Body of pancreas (tissue), 4 donors: ENCODE measurements around the gene THPO. TPM values are rescaled to one million over a fixed set of nuclear protein-coding genes. Genes with fewer than 3 reads are reported as not detected.

Experiments used
- ATAC-seq: fragments of 150-250 bp; one replicate; pipeline ENCODE4 v1.9.1; 2016
- DNase-seq, 4 donors: peaks; one replicate each; pipeline ENCODE4 v3.0.0-alpha.2; 2019
- H3K27ac ChIP-seq, 4 donors: fragments of 200-600 bp; sonication (generic); 1 replicate in 3 of 4; 2 replicates in 1 of 4; pipeline versions ENCODE4 v1.5.1 to v1.6.1; 2016 to 2019; ENCODE audit warnings: mild to moderate bottlenecking in 1 of 4, mixed read lengths in 1 of 4, moderate library complexity in 1 of 4
- H3K27me3 ChIP-seq, 2 donors: fragments of 200-600 bp; sonication (generic); one replicate each; pipeline ENCODE4 v1.6.0; 2016; ENCODE audit warnings: mild to moderate bottlenecking in 1 of 2
- H3K36me3 ChIP-seq, 2 donors: fragments of 200-600 bp; sonication (generic); replicated peaks in 1 of 2; 2 replicates each; pipeline ENCODE4 v1.5.1; 2016; ENCODE audit warnings: low read depth in 2 of 2; ENCODE audit not compliant: insufficient read depth in 1 of 2
- H3K4me1 ChIP-seq: fragments of 200-600 bp; sonication (generic); one replicate; pipeline ENCODE4 v1.6.0; 2016
- H3K4me3 ChIP-seq, 2 donors: fragments of 200-600 bp; sonication (generic); 1 replicate in 1 of 2; 2 replicates in 1 of 2; pipeline ENCODE4 v1.5.1; 2016 to 2019
- H3K9me3 ChIP-seq, 3 donors: fragments of 200-600 bp; sonication (generic); 1 replicate in 2 of 3; 2 replicates in 1 of 3; pipeline ENCODE4 v1.5.1; 2016
- POLR2A ChIP-seq, 3 donors: fragments of 450-650 bp; IDR thresholded peaks; one replicate each; pipeline ENCODE4 v1.6.1; 2016; ENCODE audit warnings: antibody characterized with exemption in 3 of 3, mild to moderate bottlenecking in 2 of 3
- WGBS, 2 donors: methylation state at CpG; one replicate each; pipeline ENCODE4 v1.1.5; 2017; 5-methylcytosine and 5-hydroxymethylcytosine counted together
- intact Hi-C: fragments of 100-400 bp; cut with DNase I; formaldehyde crosslinking; loops from one replicate; pipeline ENCODE4 v1.15.1; 2023
- total RNA-seq, 2 donors: library from RNA; depleted of rRNA; stranded (reverse); fragments of >200 nt; gene quantifications; one replicate each; pipeline ENCODE4 v1.1.0, GENCODE V29; 2016
- TF ChIP-seq, protein P1 (sequence below), 7 experiments: fragments of 450-650 bp in 4 of 7; fragments of 200-600 bp in 3 of 7; sonication (generic) in 3 of 7; IDR thresholded peaks; one replicate each; pipeline ENCODE4 v1.5.1; 2016 to 2019; ENCODE audit warnings: antibody characterized with exemption in 7 of 7

The THPO gene
- total RNA-seq, 2 donors from 2014 or later: not detected

- peaks cover 15 to 41% of the 10 kb centered on the region in 2 donors for H3K36me3 ChIP-seq
- ATAC-seq: no peak
Observed at GRCh38 chr3:184334470-184335158, 43.4 kb downstream of the THPO start.

DNA sequence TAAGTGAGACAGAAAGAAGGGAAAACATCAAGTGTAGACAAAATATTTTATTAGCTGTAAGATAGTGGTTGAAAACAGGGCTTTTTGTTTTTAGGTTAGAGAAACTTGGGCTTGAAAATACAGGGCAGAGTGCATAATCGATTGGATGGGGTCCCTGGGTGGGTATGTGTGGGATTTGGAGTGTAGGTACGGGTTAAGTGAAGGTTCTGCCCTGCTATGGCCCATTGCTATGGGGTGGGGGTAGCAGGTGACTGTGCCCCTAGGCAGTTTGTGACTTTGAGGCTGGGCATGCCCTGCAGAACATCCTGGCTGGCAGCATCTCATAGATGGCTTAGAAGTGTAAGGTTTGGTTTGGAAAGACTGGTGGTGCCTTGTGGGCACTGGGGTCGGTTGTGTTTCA lies 44.3 kb downstream of the THPO start:
- ATAC-seq (no peak), DNase-seq (no peak)
- WGBS, 2 donors: 61 to 66% methylated on average over 3 of the region's 3 CpGs
- H3K27me3 ChIP-seq: no peaks in the 10 kb centered on the region
- H3K4me3 ChIP-seq: no peak overlapping the region
- H3K27ac ChIP-seq: peak overlapping the region in 3 of 4 donors; percentile 6 to 14 (median 13)
- H3K36me3 ChIP-seq: peaks cover 22 to 47% of the 10 kb centered on the region in 2 donors
- no peaks in the 10 kb centered on the region for H3K9me3 ChIP-seq
- peaks cover 22% of the 10 kb centered on the region for H3K4me1 ChIP-seq
- intact Hi-C loops: no loop called here
- TF ChIP-seq, protein P1, sequence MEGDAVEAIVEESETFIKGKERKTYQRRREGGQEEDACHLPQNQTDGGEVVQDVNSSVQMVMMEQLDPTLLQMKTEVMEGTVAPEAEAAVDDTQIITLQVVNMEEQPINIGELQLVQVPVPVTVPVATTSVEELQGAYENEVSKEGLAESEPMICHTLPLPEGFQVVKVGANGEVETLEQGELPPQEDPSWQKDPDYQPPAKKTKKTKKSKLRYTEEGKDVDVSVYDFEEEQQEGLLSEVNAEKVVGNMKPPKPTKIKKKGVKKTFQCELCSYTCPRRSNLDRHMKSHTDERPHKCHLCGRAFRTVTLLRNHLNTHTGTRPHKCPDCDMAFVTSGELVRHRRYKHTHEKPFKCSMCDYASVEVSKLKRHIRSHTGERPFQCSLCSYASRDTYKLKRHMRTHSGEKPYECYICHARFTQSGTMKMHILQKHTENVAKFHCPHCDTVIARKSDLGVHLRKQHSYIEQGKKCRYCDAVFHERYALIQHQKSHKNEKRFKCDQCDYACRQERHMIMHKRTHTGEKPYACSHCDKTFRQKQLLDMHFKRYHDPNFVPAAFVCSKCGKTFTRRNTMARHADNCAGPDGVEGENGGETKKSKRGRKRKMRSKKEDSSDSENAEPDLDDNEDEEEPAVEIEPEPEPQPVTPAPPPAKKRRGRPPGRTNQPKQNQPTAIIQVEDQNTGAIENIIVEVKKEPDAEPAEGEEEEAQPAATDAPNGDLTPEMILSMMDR (IDR thresholded peaks at IDR 0.05): no peak
- TF ChIP-seq POLR2A (IDR thresholded peaks at IDR 0.05): no peak

More at GRCh38 chr3:184334470-184335158, 43.4 kb downstream of the THPO start:
- peak overlapping the region in 3 of 4 donors; percentile 96 to 98 (median 96) for H3K27ac ChIP-seq
- no peak overlapping the region for H3K4me3 ChIP-seq
- H3K4me1 ChIP-seq: peaks cover 22% of the 10 kb centered on the region
- H3K9me3 ChIP-seq: no peaks in the 10 kb centered on the region
- intact Hi-C loops: no loop called here
- H3K27me3 ChIP-seq: no peaks in the 10 kb centered on the region
- WGBS, 2 donors: 78 to 82% methylated on average over 15 of the region's 15 CpGs
- TF ChIP-seq, protein P1 (IDR thresholded peaks at IDR 0.05): no peak
- TF ChIP-seq POLR2A (IDR thresholded peaks at IDR 0.05): no peak
- DNase-seq: no peak

GRCh38 chr3:184333190-184333589 lies 44.8 kb downstream of the THPO start:
- no peaks in the 10 kb centered on the region for H3K9me3 ChIP-seq
- 78% methylated on average over 6 of the region's 6 CpGs for WGBS, 2 donors
- H3K36me3 ChIP-seq: peaks cover 26 to 52% of the 10 kb centered on the region in 2 donors
- intact Hi-C loops: no loop called here
- H3K27ac ChIP-seq: peak overlapping the region in 1 of 4 donors; percentile 13
- ATAC-seq (no peak), DNase-seq (no peak)
- H3K4me3 ChIP-seq: no peak overlapping the region
- H3K27me3 ChIP-seq: no peaks in the 10 kb centered on the region
- H3K4me1 ChIP-seq: peaks cover 22% of the 10 kb centered on the region
- TF ChIP-seq, protein P1 (IDR thresholded peaks at IDR 0.05): no peak
- no peak for TF ChIP-seq POLR2A (IDR thresholded peaks at IDR 0.05)

DNA sequence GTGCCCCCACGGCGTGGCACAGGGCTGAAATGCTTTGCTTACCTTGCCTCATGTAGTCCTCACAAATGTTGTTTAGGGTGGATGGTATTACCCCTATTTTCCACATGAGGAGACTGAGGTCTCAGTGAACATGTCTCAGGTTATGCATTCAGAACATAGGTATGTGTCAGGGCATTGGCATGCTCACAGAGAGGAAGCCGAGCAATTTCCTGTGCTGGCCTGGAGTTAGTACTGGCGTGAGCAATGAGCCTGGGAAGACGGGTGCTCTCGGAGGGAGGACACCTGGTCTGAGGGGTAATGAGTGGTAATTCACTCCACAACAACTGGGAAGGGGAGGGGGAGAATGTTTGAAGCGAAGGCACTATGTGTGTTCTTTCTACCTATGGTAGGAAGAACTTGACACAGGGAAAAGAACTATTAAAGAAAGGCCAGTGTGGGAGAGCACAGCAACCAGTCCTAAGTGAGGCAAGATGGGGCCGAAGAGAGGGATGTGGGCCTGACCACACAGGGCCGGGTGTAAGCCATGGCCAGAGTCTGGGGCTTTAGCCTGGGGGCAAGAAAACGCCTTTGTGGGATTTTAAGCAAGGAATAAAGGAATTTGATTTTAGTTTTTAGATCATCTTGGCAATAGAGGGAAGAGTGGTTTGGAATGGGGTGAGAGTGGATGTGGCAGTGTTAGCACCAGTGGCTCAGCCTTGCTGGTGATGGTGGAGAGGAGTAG lies 45.5 kb downstream of the THPO start:
- Histone ChIP-seq H3K27ac (peak overlapping the region in 2 of 4 donors; percentile 27 to 29), H3K4me1 (peaks cover 17% of the 10 kb centered on the region), H3K9me3 (no peaks in the 10 kb centered on the region), H3K27me3 (no peaks in the 10 kb centered on the region), H3K36me3 (peaks cover 33 to 59% of the 10 kb centered on the region in 2 donors), H3K4me3 (no peak overlapping the region)
- 71 to 79% methylated on average over 10 of the region's 10 CpGs for WGBS, 2 donors
- intact Hi-C loops: no loop called here
- ATAC-seq (no peak), DNase-seq (no peak)
- TF ChIP-seq POLR2A (IDR thresholded peaks at IDR 0.05): no peak
- TF ChIP-seq, protein P1 (IDR thresholded peaks at IDR 0.05): no peak
